Activated naive CD4-positive, alpha-beta T cell treated with Interleukin-2 at 50 U/mL for 16 hours (primary cell): ENCODE data around the gene CBX3.
"Not testable (repeated sequence)": the region's sequence is repeated elsewhere in the genome, so short reads cannot be mapped to it uniquely, and the experiment has no call there.

Experiments used
- DNase-seq: peaks from one replicate; pipeline ENCODE4 v3.0.0-alpha.2; 2020

Gene CBX3

GRCh38 chr7:26208040-26208439, 6.5 kb downstream of the CBX3 start:
- DNase-seq, result no peak

- no peak for DNase-seq
Measured at GRCh38 chr7:26212921-26213718, 11.6 kb downstream of the CBX3 start.

- no peak for DNase-seq
Measured at GRCh38 chr7:26213807-26214515, 12.4 kb downstream of the CBX3 start.

- no peak for DNase-seq
Measured at GRCh38 chr7:26216049-26216448, 14.5 kb downstream of the CBX3 start.

- no peak for DNase-seq
Measured at GRCh38 chr7:26224359-26224758, 22.8 kb downstream of the CBX3 start.

GRCh38 chr7:26227987-26228386, 26.4 kb downstream of the CBX3 start:
- DNase-seq, result no peak

- no peak for DNase-seq
Measured at GRCh38 chr7:26233902-26234511, 32.5 kb downstream of the CBX3 start.

GRCh38 chr7:26237035-26237807, 35.7 kb downstream of the CBX3 start:
- no peak for DNase-seq

- DNase-seq, result no peak
Measured at GRCh38 chr7:26238032-26238431, 36.5 kb downstream of the CBX3 start.

GRCh38 chr7:26245150-26245549, 43.6 kb downstream of the CBX3 start:
- DNase-seq, result no peak

GRCh38 chr7:26250239-26250638, 48.7 kb downstream of the CBX3 start:
- DNase-seq, result no peak

- DNase-seq, result not testable (repeated sequence)
Measured at GRCh38 chr7:26261866-26262265, 60.3 kb downstream of the CBX3 start.
